NCI-H510A treated with DMSO at 0.1 percent for 48 hours (cell line): ENCODE data around the gene ATP5F1C.
"Not testable (repeated sequence)": the region's sequence is repeated elsewhere in the genome, so short reads cannot be mapped to it uniquely, and the experiment has no call there.

Source experiments
- DNase-seq: peaks from one replicate; lab custom pipeline; 2025; lab: John Stamatoyannopoulos, UW

Gene ATP5F1C

GRCh38 chr10:7787857-7788638 is at the start of gene ATP5F1C, which contains the start of gene KIN:
Gene ATP5F1C (plus strand): TSS chr10:7788177. CDS start chr10:7788208, 31 bp downstream.
Gene KIN (minus strand): TSS chr10:7787993. CDS start chr10:7787933, 60 bp downstream.
- DNase-seq: peak; percentile 81

GRCh38 chr10:7738536-7739407 is 49.2 kb upstream of the ATP5F1C start:
- no peak for DNase-seq

DNA sequence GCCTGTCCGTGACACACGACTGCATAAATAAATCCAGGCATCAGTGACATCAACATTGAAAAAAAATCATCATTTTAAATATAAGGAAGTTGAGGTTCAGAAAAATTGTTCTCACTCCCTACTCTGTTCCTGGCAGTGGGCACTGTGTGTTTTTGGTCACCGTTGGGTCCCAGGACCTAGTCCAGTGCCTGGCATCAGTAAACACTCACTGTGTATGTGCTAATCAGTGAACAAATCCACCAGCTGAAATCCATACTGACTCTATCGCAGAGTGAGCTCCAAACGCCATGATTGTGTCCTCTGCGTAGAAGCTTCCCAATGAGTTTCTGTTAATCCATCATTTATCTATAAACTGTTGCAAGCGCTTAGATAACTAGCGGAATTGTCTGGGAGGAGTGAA is 43.7 kb upstream of the ATP5F1C start:
- DNase-seq: no peak

- DNase-seq: not testable (repeated sequence)
These were observed 39.3 kb upstream of the ATP5F1C start for GRCh38 chr10:7748637-7749036.

DNA sequence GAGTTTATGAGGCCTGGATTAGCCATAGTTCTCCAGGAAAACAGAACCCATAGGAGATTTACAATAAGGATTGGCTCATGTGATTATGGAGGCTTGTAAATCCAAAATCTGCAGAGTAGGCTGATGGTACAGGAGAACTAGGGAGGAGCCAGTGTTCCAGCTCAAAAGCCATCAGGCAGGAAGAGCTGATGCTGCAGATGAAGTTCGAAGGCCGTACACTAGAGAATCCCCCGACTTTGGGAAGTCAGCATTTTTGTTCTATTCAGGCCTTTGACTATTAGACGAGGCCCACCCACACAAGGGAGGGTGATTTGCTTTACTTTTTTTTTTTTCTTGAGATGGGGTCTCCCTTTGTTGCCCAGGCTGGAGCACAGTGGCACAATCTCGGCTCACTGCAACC is 37.8 kb upstream of the ATP5F1C start:
- DNase-seq: no peak

DNA sequence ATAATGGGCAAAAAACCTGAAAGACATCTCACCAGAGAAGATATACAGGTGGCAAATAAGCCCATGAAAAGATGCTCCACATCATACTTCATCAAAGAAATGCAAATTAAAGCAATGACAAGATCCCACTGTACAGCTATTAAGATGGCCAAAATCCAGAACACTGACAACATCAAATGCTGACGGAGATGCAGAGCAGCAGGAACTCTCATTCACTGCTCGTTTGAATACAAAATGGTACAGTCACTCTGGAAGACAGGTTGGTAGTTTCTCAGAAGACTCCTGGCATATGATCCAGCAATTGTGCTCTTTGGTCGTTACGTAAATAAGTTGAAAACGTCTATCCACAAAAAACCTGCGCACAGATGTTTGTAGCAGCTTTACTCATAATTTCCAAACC is 35.7 kb upstream of the ATP5F1C start:
- DNase-seq: no peak

DNA sequence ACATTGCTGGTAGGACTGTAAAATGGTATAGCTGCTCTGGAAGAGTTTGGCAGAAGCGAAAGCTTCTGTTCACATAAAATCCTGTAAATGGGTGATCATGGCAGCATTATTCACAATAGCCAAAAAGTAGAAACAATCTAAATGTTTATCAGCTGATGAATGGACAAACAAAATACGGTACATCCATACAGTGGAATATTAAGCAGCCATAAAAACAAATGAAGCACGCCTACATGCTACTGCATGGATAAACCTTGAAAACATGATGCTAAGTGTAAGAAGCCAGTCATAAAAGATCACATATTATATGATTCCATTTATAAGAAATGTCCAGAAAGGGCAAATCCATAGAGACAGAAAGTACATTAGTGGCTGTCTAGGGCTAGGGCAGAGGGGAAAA is 32.9 kb upstream of the ATP5F1C start:
- DNase-seq: no peak

- DNase-seq: no peak
These were observed 31.5 kb upstream of the ATP5F1C start for GRCh38 chr10:7756360-7756992.

DNA sequence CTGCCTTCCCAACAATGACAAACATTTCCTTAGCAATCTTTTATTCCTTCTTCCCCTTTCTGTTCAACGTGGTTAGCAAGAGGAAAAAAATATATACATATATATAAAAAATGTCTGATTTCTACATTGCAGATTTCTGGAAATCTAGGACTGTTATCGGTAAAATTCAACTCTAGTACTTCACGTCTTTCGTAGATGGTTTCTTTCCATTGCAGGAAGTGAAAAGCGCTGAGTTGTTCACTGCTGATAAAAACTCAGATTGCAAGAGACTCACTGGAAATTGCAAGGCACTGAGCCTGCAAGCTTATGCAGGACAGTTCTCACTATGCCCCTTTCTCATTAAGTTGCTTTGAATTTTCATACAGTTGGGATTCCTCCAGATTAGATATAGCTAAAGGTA is 24.0 kb upstream of the ATP5F1C start:
- DNase-seq: no peak

- DNase-seq: no peak
These were observed 21.7 kb upstream of the ATP5F1C start for GRCh38 chr10:7766241-7766640.

- no peak for DNase-seq
These were observed 20.8 kb upstream of the ATP5F1C start for GRCh38 chr10:7767209-7767608.

DNA sequence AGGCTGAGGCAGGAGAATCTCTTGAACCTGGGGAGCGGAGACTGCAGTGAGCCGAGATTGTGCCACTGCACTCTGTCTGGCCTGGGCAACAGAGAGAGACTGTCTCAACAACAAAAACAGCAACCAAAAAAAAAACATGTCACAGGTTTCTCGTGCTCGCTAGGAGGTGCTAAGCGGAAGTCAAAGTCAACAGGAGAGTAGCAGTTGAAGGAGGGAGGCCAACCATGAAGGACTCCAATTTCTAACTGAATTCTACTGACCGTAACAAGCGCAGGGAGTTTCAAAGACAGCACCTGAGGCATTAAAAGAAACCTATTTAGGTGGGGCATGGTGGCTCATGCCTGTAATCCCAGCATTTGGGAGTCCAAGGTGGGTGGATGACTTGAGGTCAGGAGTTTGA is 19.6 kb upstream of the ATP5F1C start:
- DNase-seq: no peak

DNA sequence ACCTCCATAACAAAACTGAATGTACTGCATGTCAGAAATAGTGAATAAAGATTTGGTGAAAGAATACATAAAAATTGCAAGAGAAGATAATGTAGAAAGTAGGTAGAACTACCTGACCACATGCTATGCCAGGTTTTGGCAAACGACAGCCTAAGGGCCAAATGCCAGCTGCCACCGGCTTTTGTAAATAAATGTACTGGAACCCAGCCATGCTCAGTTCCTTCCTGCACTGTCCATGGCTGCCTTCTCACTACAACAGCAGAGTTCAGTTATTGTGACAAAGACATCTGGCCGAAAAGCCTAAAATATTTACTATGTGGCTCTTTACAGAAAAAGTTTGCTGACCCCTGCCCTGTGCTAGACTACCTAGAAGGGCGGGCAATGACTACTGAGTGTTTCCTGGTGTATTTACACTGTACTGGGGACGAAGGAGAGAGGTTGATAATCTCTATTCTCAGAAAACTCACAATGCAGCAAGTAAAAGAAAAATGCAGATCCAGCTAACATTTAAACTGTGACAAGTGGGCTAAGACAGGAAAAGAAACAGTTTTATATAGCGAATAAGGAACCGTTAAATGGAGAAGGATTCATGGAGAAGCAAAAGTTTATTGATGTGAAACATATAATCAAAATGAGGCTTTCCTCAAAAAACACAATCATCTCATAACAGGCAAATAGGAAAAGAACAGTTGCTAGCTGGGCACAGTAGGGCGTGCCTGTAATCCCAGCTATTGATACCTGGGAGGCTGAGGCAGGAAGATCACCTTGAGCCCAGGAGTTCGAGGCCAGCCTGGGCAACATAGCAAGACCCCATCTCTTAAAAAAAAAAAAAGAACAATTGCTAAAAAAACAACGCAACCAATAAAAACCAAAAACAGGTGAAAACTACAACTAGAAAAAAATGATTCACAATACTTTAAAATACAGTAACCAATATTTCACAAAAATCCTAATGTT is 13.9 kb upstream of the ATP5F1C start:
- no peak for DNase-seq

GRCh38 chr10:7776777-7777176 is 11.2 kb upstream of the ATP5F1C start:
- DNase-seq: no peak

DNA sequence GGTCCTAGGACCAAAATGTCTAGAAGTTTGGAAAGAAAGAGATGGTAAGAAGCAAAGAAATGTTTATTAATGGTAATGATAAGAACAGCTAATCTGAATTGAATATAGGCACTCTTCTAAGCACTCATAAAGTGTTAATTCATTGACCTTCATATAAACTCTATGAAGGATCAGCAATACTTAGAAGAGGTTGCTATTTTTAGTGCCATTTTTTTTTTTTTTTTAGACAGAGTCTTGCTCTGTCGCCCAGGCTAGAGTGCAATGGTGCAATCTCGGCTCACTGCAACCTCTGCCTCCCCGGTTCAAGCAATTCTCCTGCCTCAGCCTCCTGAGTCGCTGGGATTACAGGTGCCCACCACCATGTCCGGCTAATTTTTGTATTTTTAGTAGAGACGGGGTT is 5.8 kb upstream of the ATP5F1C start:
- not testable (repeated sequence) for DNase-seq

GRCh38 chr10:7786430-7786829 is 1.5 kb upstream of the ATP5F1C start:
- no peak for DNase-seq

DNA sequence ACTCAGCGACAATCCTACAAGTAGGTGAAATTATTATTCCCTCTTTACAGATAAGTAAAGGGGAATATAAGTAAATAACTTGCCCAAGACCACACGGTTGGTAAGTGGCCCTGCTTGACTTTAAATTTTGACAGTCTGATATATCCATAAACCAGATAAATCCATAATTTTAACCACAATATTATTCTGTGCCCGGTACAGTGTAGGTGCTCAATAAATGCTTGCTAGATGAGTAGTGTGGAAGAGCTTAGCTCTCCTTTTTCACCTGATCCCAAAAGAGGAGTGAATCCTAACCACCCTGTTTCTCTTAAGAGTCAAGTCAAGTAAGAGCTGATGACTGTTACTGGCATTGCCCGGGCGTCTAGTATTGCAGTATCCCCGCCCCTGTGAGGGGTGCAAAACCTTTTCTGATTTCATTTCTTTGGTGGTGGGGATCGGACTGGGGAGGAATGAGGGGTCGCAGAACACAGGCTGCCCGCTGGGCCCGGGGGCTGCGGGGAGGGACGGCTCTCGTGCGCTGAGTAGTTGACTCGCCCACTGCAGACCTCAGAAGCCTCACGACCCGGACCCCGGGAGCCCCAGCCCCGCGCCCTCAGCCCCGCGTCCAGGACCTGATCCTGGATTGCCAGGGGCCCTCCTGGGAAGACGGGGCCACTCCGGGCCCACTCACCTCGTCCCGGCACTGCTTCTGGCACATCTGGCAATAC is 674 bp upstream of the ATP5F1C start:
- no peak for DNase-seq

DNA sequence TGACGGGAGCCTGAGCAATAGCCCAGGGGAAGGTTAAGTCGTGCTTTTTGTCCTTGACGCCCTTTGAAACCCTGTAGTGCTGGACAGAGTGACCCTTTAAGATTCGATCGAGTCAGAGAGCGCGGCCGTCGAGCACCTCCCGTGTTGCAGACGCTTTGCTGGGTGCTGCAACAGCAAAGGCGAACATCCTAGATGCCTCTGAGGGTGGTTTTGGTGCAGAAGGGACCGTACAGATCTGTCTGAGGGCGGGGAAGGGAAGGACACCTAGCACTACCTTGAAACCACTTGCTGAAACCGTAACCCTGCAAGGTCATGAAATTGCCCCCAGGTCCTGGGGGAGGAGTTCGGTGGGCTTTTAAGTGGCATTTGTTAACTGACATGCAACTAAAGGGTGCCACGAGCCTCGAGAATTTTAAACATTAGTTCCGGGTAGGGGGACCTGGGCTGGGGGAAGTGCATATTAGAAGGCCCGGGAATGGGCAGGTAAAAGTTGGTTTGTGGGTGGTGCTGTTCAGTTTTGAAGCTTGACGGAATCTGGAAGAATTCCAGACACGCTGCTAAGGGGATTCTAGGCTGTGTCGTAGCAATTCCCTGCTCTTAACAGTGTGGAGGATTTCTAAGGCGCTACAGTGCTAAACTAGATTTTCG is 786 bp downstream of the ATP5F1C start:
- no peak for DNase-seq

DNA sequence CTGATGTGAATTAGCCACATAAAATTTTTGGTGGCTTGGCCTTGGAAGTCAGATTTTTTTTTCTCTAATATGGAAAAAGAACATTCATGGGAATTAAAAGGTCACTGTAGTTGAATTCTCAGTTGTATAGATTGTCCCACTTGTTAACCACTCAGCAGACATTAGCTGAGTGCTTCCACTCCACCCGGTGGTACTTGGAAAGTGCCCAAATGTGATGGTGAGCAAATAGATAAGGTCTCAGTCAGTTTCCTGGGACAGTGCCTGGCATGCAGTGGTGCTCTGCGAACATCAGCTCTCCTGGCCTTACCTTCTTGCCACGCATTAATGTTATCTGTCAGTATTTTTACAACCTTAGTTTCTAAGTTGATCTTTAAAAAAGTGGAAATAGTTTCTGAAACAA is 1.4 kb downstream of the ATP5F1C start:
- no peak for DNase-seq

DNA sequence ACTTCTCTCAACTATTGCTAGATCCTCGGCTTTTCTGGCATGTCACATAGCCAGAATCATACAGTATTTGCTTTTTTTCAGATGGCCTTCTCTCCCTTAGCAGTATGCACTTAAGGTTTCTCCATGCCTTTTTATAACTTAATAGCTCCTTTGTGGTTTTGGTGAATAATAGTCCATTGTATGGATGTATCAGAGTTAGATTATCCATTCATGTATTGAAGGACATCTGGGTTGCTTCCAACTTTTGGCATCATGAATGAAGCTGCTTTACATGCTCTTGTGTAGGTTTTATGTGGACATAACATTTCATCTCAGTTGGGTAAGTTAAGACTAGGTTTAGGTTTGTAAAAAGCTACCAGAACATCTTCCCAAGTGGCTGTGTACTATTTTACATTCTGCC is 4.6 kb downstream of the ATP5F1C start:
- no peak for DNase-seq
